Mesenchymal stem cell (in vitro differentiated cells and primary cell): ENCODE data around the gene C12orf76.
A peak's percentile ranks its signal among the peaks of the same experiment; 100 is the strongest.
"Not testable (repeated sequence)": the region's sequence is repeated elsewhere in the genome, so short reads cannot be mapped to it uniquely, and the experiment has no call there.

Source experiments
- DNase-seq: peaks from one replicate; pipeline ENCODE4 v3.0.0-alpha.2; 2013
- H2AFZ ChIP-seq: one replicate; pipeline ENCODE4 v1.6.1; 2013; ENCODE audit warnings: low read depth, mild to moderate bottlenecking, control low read depth, inconsistent platforms, low read length, moderate library complexity
- H2AK5ac ChIP-seq: 2 replicates; pipeline ENCODE4 v1.6.1; 2013; ENCODE audit warnings: low read length, moderate library complexity, mild to moderate bottlenecking, inconsistent platforms; ENCODE audit not compliant: severe bottlenecking
- H2BK120ac ChIP-seq: one replicate; pipeline ENCODE4 v1.6.1; 2013; ENCODE audit warnings: low read depth, mild to moderate bottlenecking, inconsistent platforms, low read length, moderate library complexity
- H2BK12ac ChIP-seq, 2 experiments: one replicate each; pipeline ENCODE4 v1.6.1; 2013; ENCODE audit warnings: inconsistent platforms in 2 of 2, low read length in 2 of 2, mild to moderate bottlenecking in 2 of 2, moderate library complexity in 2 of 2, control low read depth in 1 of 2
- H2BK15ac ChIP-seq: one replicate; pipeline ENCODE4 v1.6.1; 2013; ENCODE audit warnings: mild to moderate bottlenecking, low read depth, inconsistent platforms; ENCODE audit not compliant: poor library complexity, severe bottlenecking
- H2BK5ac ChIP-seq: 2 replicates; pipeline ENCODE4 v1.6.1; 2013; ENCODE audit warnings: low read depth, mild to moderate bottlenecking, low read length, control low read depth, inconsistent platforms; ENCODE audit not compliant: poor library complexity, severe bottlenecking
- H3K14ac ChIP-seq, 2 experiments: one replicate each; pipeline ENCODE4 v1.6.1; 2013; ENCODE audit warnings: inconsistent platforms in 2 of 2, low read length in 2 of 2, control low read depth in 1 of 2, mild to moderate bottlenecking in 1 of 2, moderate library complexity in 1 of 2
- H3K18ac ChIP-seq, 2 experiments: one replicate each; pipeline ENCODE4 v1.6.1; 2013; ENCODE audit warnings: inconsistent platforms in 2 of 2, low read length in 2 of 2, control low read depth in 1 of 2, low read depth in 1 of 2, mild to moderate bottlenecking in 1 of 2
- H3K23ac ChIP-seq, 2 experiments: one replicate each; pipeline ENCODE4 v1.6.1; 2013; ENCODE audit warnings: inconsistent platforms in 2 of 2, low read length in 2 of 2, mild to moderate bottlenecking in 2 of 2, moderate library complexity in 2 of 2, control low read depth in 1 of 2
- H3K27ac ChIP-seq: 2 replicates; pipeline ENCODE4 v1.5.1; 2013; ENCODE audit warnings: mild to moderate bottlenecking, moderate library complexity, low read length, control low read depth, inconsistent platforms; ENCODE audit not compliant: poor library complexity, severe bottlenecking
- H3K27me3 ChIP-seq, 2 experiments: 2 replicates each; pipeline versions ENCODE4 v1.6.1 to v1.7.0; 2013; ENCODE audit warnings: low read length in 2 of 2, mild to moderate bottlenecking in 2 of 2, moderate library complexity in 2 of 2, control low read depth in 1 of 2, inconsistent platforms in 1 of 2; ENCODE audit not compliant: control insufficient read depth in 1 of 2, insufficient read depth in 1 of 2
- H3K36me3 ChIP-seq, 2 experiments: 2 replicates each; pipeline versions ENCODE4 v1.6.1 to v1.7.0; 2013; ENCODE audit warnings: low read length in 2 of 2, control low read depth in 1 of 2, inconsistent platforms in 1 of 2, low read depth in 1 of 2, mild to moderate bottlenecking in 1 of 2; ENCODE audit not compliant: insufficient read depth in 2 of 2, control insufficient read depth in 1 of 2
- H3K4ac ChIP-seq, 2 experiments: one replicate each; pipeline ENCODE4 v1.6.1; 2013; ENCODE audit warnings: inconsistent platforms in 2 of 2, low read length in 2 of 2, mild to moderate bottlenecking in 2 of 2, moderate library complexity in 2 of 2, control low read depth in 1 of 2, low read depth in 1 of 2
- H3K4me1 ChIP-seq: 2 replicates; pipeline ENCODE4 v1.6.1; 2013; ENCODE audit warnings: low read depth, low read length, control low read depth; ENCODE audit not compliant: control insufficient read depth, insufficient read depth
- H3K4me2 ChIP-seq: 2 replicates; pipeline ENCODE4 v1.6.1; 2013; ENCODE audit warnings: low read length, mild to moderate bottlenecking, inconsistent platforms; ENCODE audit not compliant: poor library complexity, severe bottlenecking
- H3K4me3 ChIP-seq, 2 experiments: 2 replicates each; pipeline versions ENCODE4 v1.5.1 to v1.7.0; 2013; ENCODE audit warnings: low read length in 2 of 2, mild to moderate bottlenecking in 2 of 2, control low read depth in 1 of 2, low read depth in 1 of 2; ENCODE audit not compliant: insufficient read depth in 1 of 2
- H3K79me1 ChIP-seq: replicated peaks from 2 replicates; pipeline ENCODE4 v1.6.1; 2013; ENCODE audit warnings: mild to moderate bottlenecking, control low read depth, low read length, inconsistent platforms; ENCODE audit not compliant: poor library complexity, severe bottlenecking
- H3K9ac ChIP-seq: 2 replicates; pipeline ENCODE4 v1.7.0; 2013; ENCODE audit warnings: mild to moderate bottlenecking, low read length, moderate library complexity
- H3K9me3 ChIP-seq: 2 replicates; pipeline ENCODE4 v1.7.0; 2013; ENCODE audit warnings: mild to moderate bottlenecking, low read length; ENCODE audit not compliant: control insufficient read depth
- H4K8ac ChIP-seq: one replicate; pipeline ENCODE4 v1.6.1; 2013; ENCODE audit warnings: inconsistent platforms, mild to moderate bottlenecking, low read length, moderate library complexity
- H4K91ac ChIP-seq: one replicate; pipeline ENCODE4 v1.6.1; 2013; ENCODE audit warnings: mild to moderate bottlenecking, low read length, inconsistent platforms
- WGBS: methylation state at CpG from one replicate; pipeline ENCODE4 v1.1.7; 2013; ENCODE audit warnings: mixed read lengths; 5-methylcytosine and 5-hydroxymethylcytosine counted together

Gene C12orf76

GRCh38 chr12:110074089-110074488, 25.8 kb upstream of the C12orf76 start:
- H2AK5ac ChIP-seq, result no peak overlapping the region
- no peak overlapping the region for H2BK12ac ChIP-seq
- H3K4me2 ChIP-seq, result no peak overlapping the region
- no peak for DNase-seq
- peak overlapping the region in 1 of 2 experiments; percentile 17 for H3K18ac ChIP-seq
- 91% methylated on average over 5 of the region's 5 CpGs for WGBS
- H3K36me3 ChIP-seq, result no peaks in the 10 kb centered on the region
- no peak overlapping the region for H2BK15ac ChIP-seq
- H3K14ac ChIP-seq, result no peak overlapping the region
- H3K27me3 ChIP-seq, result peaks cover 0 to 11% of the 10 kb centered on the region in 2 experiments
- no peak overlapping the region for H2BK5ac ChIP-seq
- no peak overlapping the region for H3K27ac ChIP-seq
- H3K79me1 ChIP-seq, result no peaks in the 10 kb centered on the region
- H2BK120ac ChIP-seq, result no peak overlapping the region
- H3K23ac ChIP-seq, result no peak overlapping the region
- no peak overlapping the region for H3K9ac ChIP-seq
- H4K91ac ChIP-seq, result no peak overlapping the region
- peaks cover 1% of the 10 kb centered on the region for H3K4me1 ChIP-seq
- no peak overlapping the region for H3K4ac ChIP-seq
- H3K9me3 ChIP-seq, result no peaks in the 10 kb centered on the region
- H2AFZ ChIP-seq, result no peak overlapping the region
- no peak overlapping the region for H4K8ac ChIP-seq
- no peak overlapping the region for H3K4me3 ChIP-seq

- Histone ChIP-seq H3K9ac (peak overlapping the region; percentile 67), H2AK5ac (no peak overlapping the region), H2BK5ac (peak overlapping the region; percentile 19), H3K4me3 (peak overlapping the region in 1 of 2 experiments; percentile 76), H4K8ac (no peak overlapping the region), H2AFZ (no peak overlapping the region), H3K27ac (no peak overlapping the region), H3K36me3 (no peaks in the 10 kb centered on the region), H2BK12ac (no peak overlapping the region), H2BK15ac (no peak overlapping the region), H3K14ac (no peak overlapping the region), H3K4me1 (peaks cover 1% of the 10 kb centered on the region), H3K79me1 (no peaks in the 10 kb centered on the region), H3K27me3 (peaks cover 0 to 11% of the 10 kb centered on the region in 2 experiments), H3K23ac (no peak overlapping the region), H3K4ac (no peak overlapping the region), H4K91ac (no peak overlapping the region), H3K9me3 (no peaks in the 10 kb centered on the region), H2BK120ac (no peak overlapping the region), H3K4me2 (no peak overlapping the region), H3K18ac (no peak overlapping the region)
- WGBS, result 83% methylated on average over 19 of the region's 19 CpGs
- DNase-seq, result no peak
These were observed 24.9 kb upstream of the C12orf76 start for GRCh38 chr12:110073049-110073831.

- H3K14ac ChIP-seq, H2AFZ ChIP-seq, H2BK5ac ChIP-seq, H3K4me2 ChIP-seq, H3K4ac ChIP-seq, H2AK5ac ChIP-seq, H2BK120ac ChIP-seq, H2BK12ac ChIP-seq, H3K79me1 ChIP-seq, H3K27ac ChIP-seq, H4K91ac ChIP-seq, H2BK15ac ChIP-seq, H3K9me3 ChIP-seq, H3K4me1 ChIP-seq, DNase-seq, H3K36me3 ChIP-seq, H3K18ac ChIP-seq, H4K8ac ChIP-seq, H3K23ac ChIP-seq: not testable (repeated sequence)
- Histone ChIP-seq H3K4me3 (peak overlapping the region in 1 of 2 experiments; percentile 76), H3K27me3 (peaks cover 0 to 11% of the 10 kb centered on the region in 2 experiments), H3K9ac (peak overlapping the region; percentile 67)
- WGBS, result 88% methylated on average over 6 of the region's 9 CpGs
These were observed 24.3 kb upstream of the C12orf76 start for GRCh38 chr12:110072636-110073035.

GRCh38 chr12:110071967-110072366, 23.6 kb upstream of the C12orf76 start:
- no peak overlapping the region for H4K91ac ChIP-seq

More at GRCh38 chr12:110071967-110072366, 23.6 kb upstream of the C12orf76 start:
- Histone ChIP-seq H2BK5ac (no peak overlapping the region), H3K27me3 (peaks cover 0 to 11% of the 10 kb centered on the region in 2 experiments), H3K4me2 (no peak overlapping the region), H3K4ac (no peak overlapping the region), H2BK120ac (no peak overlapping the region), H3K27ac (no peak overlapping the region), H3K23ac (no peak overlapping the region), H3K9me3 (no peaks in the 10 kb centered on the region), H3K4me1 (peaks cover 1% of the 10 kb centered on the region), H2BK15ac (no peak overlapping the region), H2AFZ (no peak overlapping the region), H3K36me3 (no peaks in the 10 kb centered on the region), H3K79me1 (no peaks in the 10 kb centered on the region), H2AK5ac (no peak overlapping the region), H3K18ac (no peak overlapping the region), H3K9ac (no peak overlapping the region), H4K8ac (no peak overlapping the region), H3K4me3 (no peak overlapping the region), H3K14ac (no peak overlapping the region), H2BK12ac (no peak overlapping the region)
- 100% methylated on average over 2 of the region's 3 CpGs for WGBS
- DNase-seq, result no peak
